HEK293 (cell line): ENCODE data around the gene GPR39.
"Not testable (repeated sequence)": the region's sequence is repeated elsewhere in the genome, so short reads cannot be mapped to it uniquely, and the experiment has no call there.

Experiments used
- CTCF ChIA-PET: fragments of 350-600 bp; formaldehyde crosslinking; extraction: SDS; loops from one replicate; lab custom pipeline; 2021; ENCODE audit warnings: antibody characterized with exemption; lab: Yijun Ruan, JAX
- POLR2A ChIA-PET: fragments of 300-600 bp; formaldehyde crosslinking; extraction: SDS; loops from one replicate; lab custom pipeline; 2020; ENCODE audit warnings: antibody characterized with exemption, inconsistent platforms; lab: Yijun Ruan, JAX
- H3K27ac ChIP-seq: fragments of 200-500 bp; sonication (Bioruptor generic); 2 replicates; pipeline ENCODE4 v1.5.1; 2014; ENCODE audit warnings: low read depth, low read length, control low read depth, inconsistent platforms; ENCODE audit errors: extremely low read depth
- H3K36me3 ChIP-seq, 2 experiments: fragments of 200-500 bp in 1 of 2; sonication (Bioruptor generic) in 1 of 2; 1 replicate in 1 of 2; 2 replicates in 1 of 2; pipeline ENCODE4 v1.5.1; 2014 to 2017; ENCODE audit warnings: inconsistent platforms in 2 of 2, low read length in 2 of 2; ENCODE audit not compliant: control insufficient read depth in 2 of 2, insufficient read depth in 1 of 2
- H3K4me1 ChIP-seq: fragments of 200-500 bp; sonication (Bioruptor generic); 2 replicates; pipeline ENCODE4 v1.5.1; 2014; ENCODE audit warnings: mild to moderate bottlenecking, low read length, inconsistent platforms; ENCODE audit not compliant: control insufficient read depth, insufficient read depth
- H3K4me3 ChIP-seq: 2 replicates; pipeline ENCODE4 v1.5.1; 2011; ENCODE audit warnings: low read depth, mild to moderate bottlenecking, control low read depth, low read length, moderate library complexity
- H3K9me3 ChIP-seq: fragments of 200-500 bp; sonication (Bioruptor generic); 2 replicates; pipeline ENCODE4 v1.5.1; 2014; ENCODE audit warnings: low read depth, low read length, inconsistent platforms; ENCODE audit not compliant: control insufficient read depth, insufficient read depth
- MZF1 ChIP-seq: fragments of 450-650 bp; formaldehyde crosslinking; IDR thresholded peaks from 2 replicates; pipeline ENCODE4 v1.5.1; 2017; ENCODE audit warnings: missing biosample characterization, missing genetic modification characterization, borderline replicate concordance
- TCF7L2 ChIP-seq: IDR thresholded peaks from 2 replicates; pipeline ENCODE4 v1.6.1; 2011; ENCODE audit warnings: low read depth, mild to moderate bottlenecking, inconsistent platforms, low read length, moderate library complexity, borderline replicate concordance
- TRIM28 ChIP-seq: IDR thresholded peaks from 2 replicates; pipeline ENCODE4 v1.6.1; 2011; ENCODE audit warnings: low read length, control low read depth, borderline replicate concordance
- ZBTB1 ChIP-seq: fragments of 450-650 bp; formaldehyde crosslinking; IDR thresholded peaks from 2 replicates; pipeline ENCODE4 v1.5.1; 2016; ENCODE audit warnings: missing biosample characterization, missing genetic modification characterization
- ZIC2 ChIP-seq: fragments of 450-650 bp; formaldehyde crosslinking; IDR thresholded peaks from 2 replicates; pipeline ENCODE4 v1.5.1; 2016; ENCODE audit warnings: missing biosample characterization, missing genetic modification characterization
- ZNF133 ChIP-seq: fragments of 450-650 bp; formaldehyde crosslinking; IDR thresholded peaks from 2 replicates; pipeline ENCODE4 v1.5.1; 2016; ENCODE audit warnings: missing biosample characterization, missing genetic modification characterization
- ZNF155 ChIP-seq: fragments of 450-650 bp; formaldehyde crosslinking; IDR thresholded peaks from 2 replicates; pipeline ENCODE4 v1.5.1; 2016; ENCODE audit warnings: missing biosample characterization, missing genetic modification characterization
- ZNF24 ChIP-seq: fragments of 450-650 bp; formaldehyde crosslinking; IDR thresholded peaks from 2 replicates; pipeline ENCODE4 v1.5.1; 2016; ENCODE audit warnings: missing biosample characterization, missing genetic modification characterization
- ZNF324 ChIP-seq: fragments of 450-650 bp; formaldehyde crosslinking; IDR thresholded peaks from 2 replicates; pipeline ENCODE4 v1.5.1; 2016; ENCODE audit warnings: missing biosample characterization, missing genetic modification characterization
- ZNF350 ChIP-seq: fragments of 450-650 bp; formaldehyde crosslinking; IDR thresholded peaks from 2 replicates; pipeline ENCODE4 v1.5.0; 2017; ENCODE audit warnings: missing biosample characterization, mild to moderate bottlenecking, missing genetic modification characterization
- ZNF423 ChIP-seq: fragments of 450-650 bp; formaldehyde crosslinking; IDR thresholded peaks from 2 replicates; pipeline ENCODE4 v1.5.1; 2016; ENCODE audit warnings: missing biosample characterization, missing genetic modification characterization
- ZNF501 ChIP-seq: fragments of 450-650 bp; formaldehyde crosslinking; IDR thresholded peaks from 2 replicates; pipeline ENCODE4 v1.5.1; 2016; ENCODE audit warnings: missing biosample characterization, missing genetic modification characterization
- ZNF510 ChIP-seq: fragments of 450-650 bp; formaldehyde crosslinking; IDR thresholded peaks from 2 replicates; pipeline ENCODE4 v1.5.1; 2018; ENCODE audit warnings: mild to moderate bottlenecking, missing genetic modification characterization, missing biosample characterization; ENCODE audit not compliant: insufficient replicate concordance
- ZNF514 ChIP-seq: fragments of 450-650 bp; formaldehyde crosslinking; IDR thresholded peaks from 2 replicates; pipeline ENCODE4 v1.5.1; 2016; ENCODE audit warnings: missing biosample characterization, missing genetic modification characterization
- ZNF548 ChIP-seq: fragments of 450-650 bp; formaldehyde crosslinking; IDR thresholded peaks from 2 replicates; pipeline ENCODE4 v1.5.1; 2016; ENCODE audit warnings: missing biosample characterization, missing genetic modification characterization
- ZNF670 ChIP-seq: fragments of 450-650 bp; formaldehyde crosslinking; IDR thresholded peaks from 2 replicates; pipeline ENCODE4 v1.5.1; 2016; ENCODE audit warnings: missing biosample characterization, missing genetic modification characterization, low read depth
- ZNF677 ChIP-seq: fragments of 450-650 bp; IDR thresholded peaks from 2 replicates; pipeline ENCODE4 v1.5.0; 2018; ENCODE audit warnings: missing biosample characterization, mild to moderate bottlenecking, missing genetic modification characterization, moderate library complexity
- TF ChIP-seq, protein P1 (sequence below): fragments of 450-650 bp; formaldehyde crosslinking; IDR thresholded peaks from 2 replicates; pipeline ENCODE4 v1.5.1; 2017; ENCODE audit warnings: missing biosample characterization, missing genetic modification characterization
- TF ChIP-seq, protein P2 (sequence below): fragments of 450-650 bp; formaldehyde crosslinking; IDR thresholded peaks from 2 replicates; pipeline ENCODE4 v1.5.1; 2016; ENCODE audit warnings: missing biosample characterization, missing genetic modification characterization
- TF ChIP-seq, protein P3 (sequence below): sonication (generic); formaldehyde crosslinking; IDR thresholded peaks from 2 replicates; pipeline ENCODE4 v1.8.1; 2022; ENCODE audit warnings: mild to moderate bottlenecking, moderate library complexity, missing genetic modification reagents
- TF ChIP-seq, protein P4 (sequence below): fragments of 450-650 bp; formaldehyde crosslinking; IDR thresholded peaks from 2 replicates; pipeline ENCODE4 v1.5.1; 2016; ENCODE audit warnings: missing biosample characterization, missing genetic modification characterization

GPR39 gene

DNA sequence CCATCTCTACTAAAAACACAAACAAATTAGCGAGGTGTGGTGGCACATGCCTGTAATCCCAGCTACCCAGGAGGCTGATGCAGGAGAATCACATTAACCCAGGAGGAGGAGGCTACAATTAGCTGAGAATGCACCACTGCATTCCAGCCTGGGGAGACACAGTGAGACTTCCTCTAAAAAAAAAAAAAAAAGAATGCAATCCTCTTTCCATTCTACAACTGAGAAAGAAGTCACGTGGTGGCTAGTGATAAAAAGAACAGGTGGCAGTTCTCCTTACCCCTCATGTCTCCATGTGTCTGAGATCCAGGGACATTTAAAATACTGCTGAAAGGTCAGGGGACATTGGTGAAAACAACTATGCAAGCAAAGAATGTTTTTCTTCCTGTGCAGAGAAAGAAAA, 24.4 kb upstream of the GPR39 start (continued):
- no peak for TF ChIP-seq ZNF423 (tag by site-specific recombination)

DNA sequence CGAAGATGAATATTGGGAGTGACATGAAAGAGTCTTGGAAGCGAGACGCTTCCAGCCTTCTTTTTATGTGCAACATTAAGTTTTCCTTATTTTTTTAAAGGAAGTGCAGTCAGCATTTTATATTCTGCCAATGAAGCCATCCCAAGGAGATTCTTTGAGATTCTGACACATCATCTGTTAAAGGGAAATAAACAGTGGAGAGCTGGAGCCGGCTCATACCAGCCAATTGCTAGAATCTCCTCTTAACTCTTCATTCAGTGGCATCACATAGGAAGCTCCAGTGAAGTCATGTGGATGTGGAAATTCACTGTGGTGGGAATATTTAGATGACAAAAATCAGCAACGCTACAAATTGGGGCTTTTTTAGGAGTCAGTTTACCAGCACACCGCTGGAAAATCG, 23.7 kb upstream of the GPR39 start:
- TF ChIP-seq ZNF670 (tag by site-specific recombination), result no peak
- no peak for TF ChIP-seq ZNF514 (tag by site-specific recombination)
- TF ChIP-seq ZNF548 (tag by site-specific recombination), result no peak
- TF ChIP-seq, protein P1, sequence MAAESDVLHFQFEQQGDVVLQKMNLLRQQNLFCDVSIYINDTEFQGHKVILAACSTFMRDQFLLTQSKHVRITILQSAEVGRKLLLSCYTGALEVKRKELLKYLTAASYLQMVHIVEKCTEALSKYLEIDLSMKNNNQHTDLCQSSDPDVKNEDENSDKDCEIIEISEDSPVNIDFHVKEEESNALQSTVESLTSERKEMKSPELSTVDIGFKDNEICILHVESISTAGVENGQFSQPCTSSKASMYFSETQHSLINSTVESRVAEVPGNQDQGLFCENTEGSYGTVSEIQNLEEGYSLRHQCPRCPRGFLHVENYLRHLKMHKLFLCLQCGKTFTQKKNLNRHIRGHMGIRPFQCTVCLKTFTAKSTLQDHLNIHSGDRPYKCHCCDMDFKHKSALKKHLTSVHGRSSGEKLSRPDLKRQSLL (tag by site-specific recombination), result no peak
- no peak for TF ChIP-seq ZNF24
- TF ChIP-seq ZNF501 (tag by site-specific recombination), result no peak
- no peak for TF ChIP-seq ZIC2
- TF ChIP-seq MZF1 (tag by site-specific recombination), result no peak
- TF ChIP-seq TCF7L2, result no peak
- TF ChIP-seq ZNF350 (tag by site-specific recombination), result no peak
- no peak for TF ChIP-seq TRIM28
- no peak for TF ChIP-seq ZNF133 (tag by site-specific recombination)
- H3K4me1 ChIP-seq, result no peaks in the 10 kb centered on the region
- H3K27ac ChIP-seq, result no peak overlapping the region
- no peaks in the 10 kb centered on the region for H3K36me3 ChIP-seq
- no peak overlapping the region for H3K4me3 ChIP-seq
- ChIA-PET POLR2A (no interaction called here), CTCF (interaction anchor here (0.6 kb wide), 1 partner anchor 362 kb away, joined by 3 read pairs; no protein-coding TSS in a partner anchor)
- no peaks in the 10 kb centered on the region for H3K9me3 ChIP-seq

DNA sequence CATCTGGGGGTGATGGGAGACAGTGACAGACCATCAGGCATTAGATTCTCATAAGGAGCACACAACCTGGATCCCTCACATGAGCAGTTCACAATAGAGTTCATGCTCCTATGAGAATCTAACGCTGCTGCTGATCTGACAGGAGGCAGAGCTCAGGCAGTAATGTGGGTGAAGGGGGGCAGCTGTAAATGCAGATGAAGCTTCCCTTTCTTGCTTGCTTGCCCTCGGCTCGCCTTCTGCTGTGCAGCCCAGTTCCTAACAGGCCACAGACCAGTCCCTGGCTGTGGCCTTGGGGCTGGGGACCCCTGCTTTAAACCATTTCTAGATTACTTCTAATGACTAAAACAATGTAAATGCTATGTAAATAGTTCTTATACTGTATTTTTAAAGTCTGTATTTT, 19.6 kb upstream of the GPR39 start:
- H3K4me3 ChIP-seq, H3K36me3 ChIP-seq, CTCF ChIA-PET, H3K27ac ChIP-seq, H3K9me3 ChIP-seq, H3K4me1 ChIP-seq: not testable (repeated sequence)
- POLR2A ChIA-PET, result interaction anchor here (0.6 kb wide), 1 partner anchor 1991 kb away, joined by 5 read pairs; no protein-coding TSS in a partner anchor

DNA sequence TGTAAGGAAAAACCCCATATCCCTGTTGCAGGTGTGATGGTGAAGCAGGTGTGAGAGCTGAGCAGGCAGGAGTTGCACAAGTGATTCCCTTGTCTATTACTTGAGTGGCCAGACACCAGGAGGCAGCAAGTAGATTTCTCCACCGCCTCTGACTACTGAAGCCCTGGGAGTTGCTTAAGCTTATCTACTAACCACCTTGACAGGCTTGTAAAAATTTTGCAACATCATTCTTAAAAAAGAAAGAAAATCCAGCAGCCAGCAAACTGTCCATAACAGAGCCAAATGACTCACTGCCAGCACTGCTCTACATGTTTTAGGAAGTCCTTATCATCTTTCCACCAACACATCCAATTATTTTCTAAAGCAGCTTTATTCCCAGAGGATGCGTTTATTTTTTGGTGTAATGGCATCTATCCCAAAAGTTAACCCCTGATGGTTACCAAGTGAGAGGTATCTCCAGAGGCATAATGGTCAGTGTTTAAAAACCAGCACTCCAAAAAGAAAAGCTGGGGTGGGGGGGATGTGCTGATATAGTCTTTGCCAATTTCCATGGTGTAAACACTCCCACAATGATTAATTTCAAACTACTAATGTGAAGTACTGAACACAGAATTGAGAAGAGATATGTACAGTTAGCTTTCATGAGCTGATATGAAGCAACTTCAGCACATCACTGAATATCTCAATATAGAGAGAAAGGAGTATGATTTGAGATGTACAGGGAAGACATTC, 16.3 kb upstream of the GPR39 start:
- no peak overlapping the region for H3K27ac ChIP-seq
- no peaks in the 10 kb centered on the region for H3K36me3 ChIP-seq
- H3K9me3 ChIP-seq, result no peaks in the 10 kb centered on the region
- ChIA-PET POLR2A (no interaction called here), CTCF (interaction anchor here (1.1 to 2.6 kb wide), 2 partner anchors 14 to 48 kb away, joined by 3 to 12 read pairs; no protein-coding TSS in a partner anchor)
- no peak overlapping the region for H3K4me3 ChIP-seq
- TF ChIP-seq ZNF677 (tag by site-specific recombination), result no peak
- TF ChIP-seq, protein P2, sequence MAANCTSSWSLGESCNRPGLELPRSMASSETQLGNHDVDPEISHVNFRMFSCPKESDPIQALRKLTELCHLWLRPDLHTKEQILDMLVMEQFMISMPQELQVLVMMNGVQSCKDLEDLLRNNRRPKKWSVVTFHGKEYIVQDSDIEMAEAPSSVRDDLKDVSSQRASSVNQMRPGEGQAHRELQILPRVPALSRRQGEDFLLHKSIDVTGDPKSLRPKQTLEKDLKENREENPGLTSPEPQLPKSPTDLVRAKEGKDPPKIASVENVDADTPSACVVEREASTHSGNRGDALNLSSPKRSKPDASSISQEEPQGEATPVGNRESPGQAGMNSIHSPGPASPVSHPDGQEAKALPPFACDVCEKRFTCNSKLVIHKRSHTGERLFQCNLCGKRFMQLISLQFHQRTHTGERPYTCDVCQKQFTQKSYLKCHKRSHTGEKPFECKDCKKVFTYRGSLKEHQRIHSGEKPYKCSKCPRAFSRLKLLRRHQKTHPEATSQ (tag by site-specific recombination), result no peak
- TF ChIP-seq, protein P3, sequence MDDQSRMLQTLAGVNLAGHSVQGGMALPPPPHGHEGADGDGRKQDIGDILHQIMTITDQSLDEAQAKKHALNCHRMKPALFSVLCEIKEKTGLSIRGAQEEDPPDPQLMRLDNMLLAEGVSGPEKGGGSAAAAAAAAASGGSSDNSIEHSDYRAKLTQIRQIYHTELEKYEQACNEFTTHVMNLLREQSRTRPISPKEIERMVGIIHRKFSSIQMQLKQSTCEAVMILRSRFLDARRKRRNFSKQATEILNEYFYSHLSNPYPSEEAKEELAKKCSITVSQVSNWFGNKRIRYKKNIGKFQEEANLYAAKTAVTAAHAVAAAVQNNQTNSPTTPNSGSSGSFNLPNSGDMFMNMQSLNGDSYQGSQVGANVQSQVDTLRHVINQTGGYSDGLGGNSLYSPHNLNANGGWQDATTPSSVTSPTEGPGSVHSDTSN (CRISPR knock-in tag), result no peak
- TF ChIP-seq, protein P4, sequence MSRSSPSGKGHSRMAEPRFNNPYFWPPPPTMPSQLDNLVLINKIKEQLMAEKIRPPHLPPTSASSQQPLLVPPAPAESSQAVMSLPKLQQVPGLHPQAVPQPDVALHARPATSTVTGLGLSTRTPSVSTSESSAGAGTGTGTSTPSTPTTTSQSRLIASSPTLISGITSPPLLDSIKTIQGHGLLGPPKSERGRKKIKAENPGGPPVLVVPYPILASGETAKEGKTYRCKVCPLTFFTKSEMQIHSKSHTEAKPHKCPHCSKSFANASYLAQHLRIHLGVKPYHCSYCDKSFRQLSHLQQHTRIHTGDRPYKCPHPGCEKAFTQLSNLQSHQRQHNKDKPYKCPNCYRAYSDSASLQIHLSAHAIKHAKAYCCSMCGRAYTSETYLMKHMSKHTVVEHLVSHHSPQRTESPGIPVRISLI (tag by site-specific recombination), result no peak
- TF ChIP-seq ZBTB1, result no peak
- TF ChIP-seq ZNF324 (tag by site-specific recombination), result no peak
- no peak for TF ChIP-seq ZNF155 (tag by site-specific recombination)
- no peak for TF ChIP-seq ZNF510
- no peaks in the 10 kb centered on the region for H3K4me1 ChIP-seq
